GM18519 (cell line): Measurements from ENCODE around the gene TRAPPC14.

Source experiments
- ATAC-seq: cut with Tn5 transposase; IDR thresholded peaks from one replicate; pipeline ENCODE4 v1.9.1; 2021; ENCODE audit warnings: mild to moderate bottlenecking, moderate library complexity; ENCODE audit not compliant: unreplicated experiment, low FRiP score

The TRAPPC14 gene

GRCh38 chr7:100105534-100105933 is 53.0 kb downstream of the TRAPPC14 start:
- no peak for ATAC-seq
